ENCODE measurements around the gene PRKCA.

Gene PRKCA

DNA sequence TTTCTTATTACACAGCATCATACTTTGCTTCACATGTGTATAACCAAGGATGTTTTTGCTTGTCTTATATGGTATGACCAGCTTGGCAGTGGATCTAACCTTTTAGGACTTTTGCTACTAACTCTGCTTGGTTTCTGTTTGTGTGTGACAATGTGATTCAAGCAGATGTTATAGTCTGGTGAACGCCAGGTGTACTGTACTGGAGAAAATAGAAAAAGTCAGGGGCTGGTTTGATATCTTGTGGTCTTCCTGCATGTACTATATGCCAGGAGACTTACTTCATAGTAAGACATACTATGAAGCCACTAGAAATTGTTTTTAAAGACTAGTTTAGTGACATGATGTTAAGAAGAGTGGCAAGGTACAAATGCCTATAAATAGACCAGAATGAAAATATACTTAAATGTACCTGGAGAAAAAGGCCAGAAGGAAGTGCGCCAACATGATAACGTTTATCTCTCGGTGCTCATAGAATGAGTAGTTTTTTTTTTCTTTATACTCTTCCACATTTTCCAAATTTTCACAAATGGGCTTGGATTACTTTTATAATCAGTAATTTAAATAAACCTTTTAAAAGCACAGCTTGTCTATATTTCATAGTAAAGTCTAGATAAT, 112.3 kb downstream of the PRKCA start:
- DNase-seq (ENCODE audit: low spot score), result peak; percentile 7

DNA sequence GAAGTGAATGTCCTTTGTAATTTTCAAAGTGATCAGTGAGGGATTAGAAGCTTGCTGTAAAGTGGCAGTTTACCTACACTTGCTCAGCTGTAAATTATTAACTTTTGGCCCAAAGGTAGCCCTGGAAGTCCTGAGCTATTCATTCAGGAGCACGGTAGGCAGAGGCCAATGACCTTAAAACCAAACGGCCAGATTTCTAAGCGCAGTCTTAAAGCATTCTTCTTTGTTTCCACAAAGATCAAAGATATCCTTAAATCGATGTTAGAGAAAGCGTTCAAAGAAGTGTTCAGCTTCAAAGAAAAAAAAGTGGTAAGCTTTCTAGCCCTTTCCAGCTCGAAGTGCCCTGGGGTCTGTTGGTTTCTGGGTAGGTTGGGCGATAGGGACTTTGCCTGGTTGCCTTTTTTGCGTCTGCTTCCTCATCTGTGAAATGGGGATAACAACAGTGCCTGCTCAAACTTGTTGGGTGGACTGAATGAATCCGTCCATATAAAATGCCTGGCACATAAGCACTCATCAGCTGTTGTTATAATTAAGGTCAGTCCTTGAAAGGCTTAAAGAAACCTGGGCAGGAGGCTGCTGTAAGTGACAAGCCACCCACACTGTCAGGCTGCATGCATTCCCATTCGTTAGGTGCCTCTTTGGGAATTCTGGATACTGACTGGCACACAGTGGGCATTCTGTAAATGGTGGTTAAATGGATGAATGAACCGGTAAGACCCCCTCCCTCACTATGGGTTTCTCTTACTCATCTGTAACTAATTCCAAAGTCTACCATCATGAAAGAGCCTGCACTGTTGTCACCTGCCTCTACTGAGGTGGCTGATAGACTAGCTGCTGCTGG, 113.2 kb downstream of the PRKCA start:
- DNase-seq (ENCODE audit: low spot score), result no peak

DNA sequence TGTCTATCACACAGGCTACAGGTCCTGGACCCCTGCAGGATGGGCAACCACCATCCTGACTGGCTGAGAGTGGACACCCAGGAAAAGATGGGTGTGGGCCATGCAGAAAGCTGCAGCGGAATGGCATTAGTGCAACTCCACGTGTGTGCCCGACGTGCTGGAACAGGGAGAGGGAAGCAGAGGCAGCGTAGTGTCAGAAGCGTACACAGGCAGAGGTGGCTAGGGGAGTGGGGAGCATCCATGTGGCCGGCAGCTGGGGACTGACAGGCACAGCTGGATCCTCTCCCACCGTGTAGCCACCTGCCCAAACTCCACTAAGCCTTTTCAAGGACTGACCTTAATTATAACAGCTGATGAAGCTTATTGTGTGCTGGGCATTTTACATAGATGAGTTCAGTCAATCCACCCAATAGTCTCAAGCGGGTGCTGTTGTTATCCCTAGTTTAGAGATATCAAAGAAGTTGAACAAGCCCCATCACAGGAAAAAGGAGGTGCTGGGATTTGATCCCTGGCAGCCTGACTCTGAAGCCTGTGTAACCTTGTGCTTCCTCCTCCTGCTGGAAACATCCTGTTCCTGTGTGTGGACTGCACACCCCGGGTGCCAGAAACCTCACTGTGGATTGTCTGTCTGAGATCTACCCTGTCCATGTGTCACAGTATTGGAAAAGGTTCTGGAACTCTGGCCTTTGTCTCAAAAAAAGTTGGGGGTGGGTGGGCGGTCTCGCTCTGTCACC, 114.0 kb downstream of the PRKCA start:
- DNase-seq (ENCODE audit: low spot score), result no peak

DNA sequence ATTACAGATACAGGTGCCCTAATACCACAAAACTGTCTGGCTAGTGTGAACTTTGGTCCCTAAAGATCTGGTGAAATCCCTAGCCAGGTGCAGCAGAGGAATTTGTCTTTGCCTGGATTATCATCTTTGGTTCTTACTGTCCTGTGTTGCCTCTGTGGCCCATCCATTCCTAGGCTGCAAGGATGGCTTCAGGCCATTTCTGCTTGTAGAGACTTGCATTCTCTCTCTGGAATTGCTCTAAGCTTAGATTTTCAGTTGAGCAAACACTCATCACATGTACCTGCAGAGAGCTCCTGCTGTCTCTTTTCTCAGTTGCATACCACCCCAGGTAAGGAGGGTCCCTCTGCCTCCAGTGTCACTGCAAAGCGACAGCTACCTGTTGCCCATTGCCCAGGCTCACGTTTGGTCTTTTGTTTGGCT, 114.9 kb downstream of the PRKCA start:
- no peak for DNase-seq (ENCODE audit: low spot score)

DNA sequence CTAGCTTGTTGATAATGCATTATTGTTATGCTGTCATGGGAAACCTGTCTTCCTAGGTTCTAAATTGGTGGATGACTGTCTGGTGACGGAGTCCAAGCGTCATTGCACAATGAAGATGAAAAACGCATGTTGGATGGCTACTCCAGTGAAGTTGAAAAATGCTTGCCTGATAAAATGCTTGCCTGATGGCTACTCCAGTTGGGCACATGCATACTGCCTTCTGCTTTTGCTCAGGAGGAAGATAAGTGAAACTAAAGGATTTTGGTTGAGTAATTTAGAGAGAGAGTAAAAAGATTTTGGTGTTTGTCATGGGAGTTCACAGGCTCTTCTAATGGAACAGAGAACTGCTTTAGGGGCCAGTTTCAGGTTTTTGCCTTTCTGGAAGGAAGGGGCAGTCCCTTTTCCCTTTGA, 118.6 kb downstream of the PRKCA start:
- no peak for DNase-seq (ENCODE audit: low spot score)

DNA sequence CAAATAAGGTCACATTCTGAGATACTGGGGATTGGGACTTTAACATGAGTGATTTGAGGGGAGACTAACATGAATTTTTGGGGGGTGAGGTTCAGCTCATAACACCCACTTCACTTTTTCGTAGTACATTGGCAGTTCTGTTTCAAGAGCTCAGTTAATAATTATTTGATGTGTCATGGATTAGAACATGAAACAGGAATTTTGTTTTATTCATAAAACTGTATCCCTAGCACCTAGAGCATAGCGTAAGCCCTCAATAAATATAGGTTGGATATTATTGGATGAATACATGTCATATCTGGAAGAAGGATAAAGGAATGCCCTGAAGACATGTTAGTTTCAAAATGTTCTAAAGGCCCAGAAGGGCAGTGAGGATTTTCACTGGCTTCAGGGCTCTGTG, 119.8 kb downstream of the PRKCA start:
- no peak for DNase-seq (ENCODE audit: low spot score)

DNA sequence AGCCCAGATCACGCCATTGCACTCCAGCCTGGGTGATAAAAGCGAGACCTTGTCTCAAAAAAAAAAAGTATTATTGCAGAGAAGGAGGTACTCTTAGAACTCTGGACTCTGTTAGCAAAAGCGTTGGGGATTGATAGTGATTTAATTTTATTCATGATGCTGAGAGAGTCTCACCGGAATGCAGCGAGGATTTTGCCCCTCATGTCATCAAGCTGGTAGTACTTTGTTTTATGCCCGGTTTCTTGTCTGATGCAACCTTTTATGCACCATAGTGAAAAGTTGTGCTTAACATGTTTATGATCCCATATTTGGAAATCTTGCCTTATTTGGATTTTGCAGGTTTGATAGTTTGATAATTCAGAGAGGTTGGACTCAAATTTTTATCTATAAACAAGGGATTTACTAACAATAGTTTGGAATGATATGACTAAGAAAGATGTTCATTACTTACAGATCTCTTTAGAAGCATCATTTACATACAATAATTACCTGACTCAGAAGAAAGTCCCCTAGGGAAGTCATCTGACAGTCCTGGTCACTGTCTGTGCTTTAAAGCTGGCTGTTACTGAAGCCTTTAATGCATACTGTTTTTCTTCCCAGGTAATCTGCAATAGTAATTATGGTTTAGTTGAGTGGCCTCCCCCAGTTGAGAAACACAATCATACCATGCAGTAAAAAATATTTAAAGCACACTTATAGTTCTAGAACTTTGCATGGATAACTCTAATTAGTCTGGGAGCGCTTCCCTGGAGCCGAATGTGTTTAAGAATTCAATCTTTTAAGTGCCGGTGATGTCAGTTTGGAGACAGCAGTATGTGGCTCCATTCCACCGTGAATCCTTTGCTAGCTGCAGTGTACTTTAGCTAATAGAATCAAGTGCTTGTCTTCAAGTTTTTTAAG, 120.9 kb downstream of the PRKCA start:
- DNase-seq (ENCODE audit: low spot score), result no peak

DNA sequence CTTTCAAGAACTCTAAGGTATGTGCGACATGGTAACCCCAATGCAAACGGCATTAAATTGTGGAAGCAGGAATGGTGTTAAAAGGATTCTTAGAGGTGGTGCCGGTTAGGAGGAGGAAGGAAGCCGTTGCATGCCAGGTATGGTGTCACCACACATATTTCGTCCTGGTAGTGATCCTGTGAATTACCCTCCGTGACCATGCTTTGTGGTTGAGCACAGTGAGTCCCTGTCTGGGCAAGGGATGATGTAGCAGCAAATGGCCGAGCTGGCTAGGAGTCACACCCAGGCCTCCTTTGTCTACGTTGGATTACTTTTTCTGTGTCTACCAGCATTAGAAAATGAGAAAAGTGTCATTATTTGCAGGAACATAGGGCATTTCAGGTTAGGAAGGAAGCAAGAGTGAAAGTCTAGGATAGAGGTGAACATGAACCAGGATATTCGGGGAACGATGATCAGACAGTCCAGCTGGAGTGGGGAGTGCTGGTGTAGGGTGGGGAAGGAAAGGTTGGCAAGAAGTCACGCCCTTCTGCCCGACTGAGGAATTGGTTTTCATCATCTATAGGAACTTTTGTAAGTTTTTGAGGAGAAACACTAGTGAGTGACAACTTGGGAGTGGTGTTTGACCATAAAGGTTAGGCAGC, 123.5 kb downstream of the PRKCA start:
- no peak for DNase-seq (ENCODE audit: low spot score)

DNA sequence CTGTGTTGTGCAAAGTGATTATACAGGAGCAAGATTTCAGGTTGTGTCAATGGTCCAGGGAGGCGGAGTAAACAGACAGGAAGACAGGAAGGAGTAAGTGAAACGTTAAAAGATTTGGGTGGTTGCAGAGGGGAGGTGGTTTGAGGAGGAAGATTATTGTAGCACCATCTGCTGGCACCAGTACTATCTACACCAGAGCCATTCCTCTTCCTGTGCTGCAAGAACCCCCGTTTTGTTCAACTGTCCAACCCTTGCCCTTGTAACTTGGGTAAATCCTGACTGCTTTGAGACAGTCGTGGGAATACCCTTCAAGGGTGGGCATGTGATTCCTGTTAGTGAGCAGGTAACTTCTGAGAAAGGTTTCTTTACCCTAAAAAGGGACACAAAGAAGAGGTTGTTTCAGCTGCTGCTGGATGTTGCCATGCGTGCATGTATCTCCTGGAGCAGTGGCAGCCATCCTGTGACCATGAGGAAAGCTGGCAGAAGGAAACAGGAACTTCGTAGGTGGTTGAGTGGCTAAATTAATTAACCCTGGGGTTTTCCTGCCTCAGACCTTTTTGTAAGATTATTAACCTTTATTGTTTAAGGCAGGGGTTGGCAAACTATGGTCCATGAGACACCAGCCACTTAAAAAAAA, 124.1 kb downstream of the PRKCA start:
- DNase-seq (ENCODE audit: low spot score), result peak; percentile 64

DNA sequence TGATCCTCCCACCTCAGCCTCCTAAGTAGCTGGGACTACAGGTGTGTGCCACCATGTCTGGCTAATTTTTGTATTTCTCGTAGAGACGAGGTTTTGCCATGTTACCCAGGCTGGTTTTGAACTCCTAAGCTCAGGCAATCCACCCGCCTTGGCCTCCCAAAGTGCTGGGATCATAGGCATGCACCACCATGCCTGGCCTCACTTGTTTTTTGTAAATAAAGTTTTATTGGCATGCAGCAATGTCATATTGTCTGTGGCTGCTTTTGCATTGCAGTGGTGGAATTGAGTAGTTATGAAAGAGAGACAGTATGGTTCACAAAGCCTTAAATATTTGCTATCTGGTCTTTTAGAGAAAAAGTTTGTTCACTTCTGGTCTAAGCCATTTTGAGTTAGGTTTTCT, 124.7 kb downstream of the PRKCA start:
- no peak for DNase-seq (ENCODE audit: low spot score)

DNA sequence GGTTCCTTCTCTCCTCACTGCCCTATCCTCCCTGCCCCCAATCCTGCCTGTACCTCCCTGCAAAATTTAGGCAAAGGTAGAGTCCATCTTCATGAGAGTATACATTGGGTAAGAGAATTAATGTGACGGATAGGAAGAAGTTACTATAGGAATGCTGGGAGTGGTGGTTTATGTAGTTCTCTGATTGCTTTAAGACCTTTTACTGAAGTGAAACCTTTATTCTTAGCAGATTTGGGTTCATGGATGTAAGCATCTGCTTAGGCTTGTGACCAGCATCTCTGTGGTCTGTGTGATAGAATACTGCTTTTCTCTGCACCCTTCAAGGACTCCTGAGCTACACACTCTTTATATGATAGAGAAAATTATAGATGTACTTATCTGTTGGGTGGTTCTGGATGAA, 127.3 kb downstream of the PRKCA start:
- no peak for DNase-seq (ENCODE audit: low spot score)

DNA sequence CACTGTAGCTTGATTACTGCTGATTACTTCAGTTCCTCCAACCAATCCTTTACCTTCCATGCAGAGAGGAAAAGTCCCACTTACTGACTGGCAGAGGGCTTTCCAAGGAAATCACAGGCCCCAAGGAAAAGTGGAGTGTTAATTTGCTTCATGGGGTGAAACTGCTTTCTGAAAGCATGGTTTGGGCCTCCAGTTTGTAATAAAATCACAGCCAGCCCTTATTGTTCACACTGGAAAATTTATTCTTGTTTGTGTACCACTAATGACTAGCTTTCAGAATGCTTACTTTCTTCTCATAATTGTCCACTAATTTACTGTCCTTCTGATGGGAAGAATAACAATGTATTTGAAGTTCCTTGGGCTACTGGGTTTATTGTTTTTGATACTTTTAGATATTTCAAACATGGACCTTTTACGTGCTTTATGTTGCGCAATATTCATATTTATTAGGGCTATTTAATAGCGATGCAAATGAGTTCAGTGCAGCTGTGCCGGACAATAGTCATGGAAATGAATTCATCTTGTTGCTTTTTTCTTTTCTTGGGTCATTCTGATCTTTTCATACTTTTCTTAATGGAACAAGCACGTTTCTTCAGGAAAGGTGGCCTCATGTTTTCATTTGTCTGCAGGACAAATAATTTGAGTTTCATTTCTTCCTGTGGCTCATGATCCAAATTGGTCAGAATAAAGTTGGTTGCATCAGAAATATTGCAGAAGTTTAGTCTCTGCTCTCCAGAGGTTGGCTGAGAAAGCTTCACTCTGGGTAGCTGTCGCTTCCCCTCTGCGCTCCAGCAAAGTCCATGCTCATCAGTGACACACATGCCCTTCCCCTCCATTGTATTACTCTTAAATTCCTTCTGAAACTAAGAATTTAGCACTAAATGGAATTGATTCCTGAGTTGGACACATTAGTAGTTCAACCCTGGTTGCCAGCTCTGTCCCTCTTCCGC, 128.7 kb downstream of the PRKCA start:
- no peak for DNase-seq (ENCODE audit: low spot score)

DNA sequence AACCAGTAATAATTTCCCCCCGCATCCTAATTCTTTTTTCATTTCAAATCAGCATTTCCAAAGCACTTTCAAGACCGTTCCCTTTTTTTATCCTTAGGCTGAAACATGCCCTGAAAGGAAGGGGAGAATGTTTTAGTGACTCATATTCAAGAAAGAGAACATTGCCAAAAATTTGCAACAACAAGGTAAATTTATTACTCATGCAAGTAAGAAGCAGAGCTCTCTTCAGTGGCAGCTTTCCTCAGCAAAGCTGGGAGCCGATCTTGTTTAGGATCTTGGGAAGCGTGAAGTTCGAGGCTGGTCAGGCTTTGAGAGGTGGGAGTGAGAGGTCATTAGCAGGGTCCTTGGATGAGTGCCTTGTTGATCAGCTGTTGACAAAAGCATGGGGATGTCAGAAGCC, 129.5 kb downstream of the PRKCA start:
- no peak for DNase-seq (ENCODE audit: low spot score)

DNA sequence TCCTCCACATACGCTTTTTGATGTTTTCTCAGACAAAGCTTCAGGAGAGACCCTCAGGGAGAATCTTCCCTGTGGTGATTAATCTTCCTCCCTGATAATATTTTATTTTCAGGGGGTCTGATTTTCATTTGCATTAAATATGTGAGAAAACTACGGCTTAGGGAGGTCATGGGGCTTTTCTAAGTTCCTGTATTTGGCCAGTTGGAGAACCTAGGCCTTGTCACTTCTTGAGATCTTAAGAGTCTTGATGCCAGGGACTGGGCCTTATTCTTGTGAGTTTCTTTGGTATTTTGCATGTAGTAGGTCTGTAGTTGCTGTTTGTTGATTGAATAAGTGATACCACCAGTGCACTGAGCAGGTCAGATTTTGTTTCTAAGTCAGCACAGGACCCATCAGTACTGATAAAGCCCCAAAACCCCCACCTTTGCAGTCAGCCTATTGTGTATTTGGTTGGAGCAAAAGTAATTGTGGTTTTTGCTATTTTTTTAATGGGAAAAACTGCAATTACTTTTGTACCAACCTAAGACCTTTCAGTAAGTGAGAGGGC, 130.1 kb downstream of the PRKCA start:
- no peak for DNase-seq (ENCODE audit: low spot score)

DNA sequence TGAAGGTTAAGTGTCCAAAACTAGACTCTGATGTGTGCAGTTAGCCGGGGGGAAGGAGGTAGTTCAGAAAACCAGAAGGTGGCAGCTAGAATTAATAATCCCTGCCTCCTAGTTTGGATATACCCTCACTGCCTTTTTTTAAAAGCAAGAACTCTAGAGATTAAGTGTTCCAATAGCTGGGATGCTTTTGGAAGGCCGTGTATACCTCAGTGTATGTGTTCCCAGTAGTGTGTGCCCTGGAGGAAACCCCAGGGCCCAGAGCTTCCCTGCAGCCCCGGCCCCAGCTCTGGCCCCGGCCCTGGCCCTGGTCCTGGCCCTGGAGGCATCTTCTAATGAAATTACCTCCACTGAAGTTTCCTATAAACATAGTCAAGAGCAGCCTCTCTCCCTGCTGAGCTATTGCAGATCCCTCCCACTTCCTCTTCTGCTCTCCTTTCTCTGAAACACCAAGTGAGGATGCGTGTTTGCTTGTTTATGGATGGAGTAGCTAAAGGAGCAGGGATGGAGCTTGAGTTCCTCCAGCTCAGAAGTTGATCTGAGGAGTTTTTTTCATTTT, 130.7 kb downstream of the PRKCA start:
- DNase-seq (ENCODE audit: low spot score), result no peak

DNA sequence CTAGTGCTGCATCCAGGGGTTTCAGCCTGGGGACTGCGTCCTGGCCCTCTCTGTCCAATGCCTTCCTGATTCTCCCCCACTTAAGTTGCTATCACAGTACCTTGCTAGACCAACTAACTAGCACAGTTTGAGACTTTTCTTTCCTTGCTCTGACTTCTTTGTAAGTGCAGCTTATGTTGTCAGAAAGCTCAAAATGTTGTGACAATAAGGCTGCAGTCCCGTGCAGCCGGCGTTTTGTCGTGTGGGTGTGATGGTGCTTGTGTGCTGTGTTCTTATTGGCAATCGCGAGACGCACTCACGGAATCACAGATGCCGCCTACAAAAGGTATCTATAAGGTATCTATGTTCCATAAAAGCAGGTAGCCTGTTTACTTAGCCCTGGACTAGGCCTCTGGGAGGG, 132.8 kb downstream of the PRKCA start:
- DNase-seq (ENCODE audit: low spot score), result no peak

DNA sequence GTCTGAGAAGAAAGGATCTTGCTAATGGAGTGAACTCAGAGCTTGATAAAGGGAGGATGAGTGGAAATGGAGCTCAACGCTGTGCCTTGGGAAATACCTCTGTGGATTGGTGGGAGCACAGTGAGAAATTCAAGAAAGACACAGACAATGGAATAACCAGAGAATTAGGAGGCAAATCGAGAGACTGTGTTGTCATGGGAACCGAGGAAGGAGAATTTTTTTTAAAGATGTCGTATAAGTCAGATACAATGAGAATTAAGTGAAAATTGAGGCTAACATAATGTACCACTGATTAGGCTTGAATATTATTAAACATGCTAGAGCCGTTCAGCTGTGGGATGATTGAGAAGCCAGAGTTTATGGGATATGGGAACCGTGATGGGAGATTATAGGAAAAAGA, 134.2 kb downstream of the PRKCA start:
- no peak for DNase-seq (ENCODE audit: low spot score)

DNA sequence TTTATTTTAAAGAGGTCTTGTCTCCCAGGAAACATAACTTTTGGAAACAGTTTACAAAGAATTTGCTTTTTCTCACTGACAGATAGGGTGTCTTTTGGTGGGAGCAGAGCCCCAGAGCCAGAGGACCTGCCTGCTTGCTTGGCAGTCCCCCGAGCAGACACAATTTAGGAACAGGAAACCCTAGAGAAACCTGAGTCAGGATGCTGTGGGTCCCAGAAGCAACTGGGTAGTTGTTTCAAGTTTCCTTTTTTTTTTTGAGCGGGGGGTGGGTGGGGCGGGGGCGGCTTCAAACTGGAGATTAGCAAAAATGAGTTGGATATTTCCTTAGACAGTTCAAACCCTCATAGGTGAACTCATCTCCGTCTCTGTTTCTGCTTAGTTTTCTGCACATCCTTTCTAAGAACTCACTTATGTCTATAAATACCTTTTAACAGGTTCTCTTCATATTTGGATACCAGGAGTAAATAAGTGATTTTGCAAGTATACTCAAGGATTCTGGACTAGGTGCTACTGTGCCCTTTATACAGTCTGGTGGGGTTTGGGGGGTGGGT, 135.1 kb downstream of the PRKCA start:
- no peak for DNase-seq (ENCODE audit: low spot score)

DNA sequence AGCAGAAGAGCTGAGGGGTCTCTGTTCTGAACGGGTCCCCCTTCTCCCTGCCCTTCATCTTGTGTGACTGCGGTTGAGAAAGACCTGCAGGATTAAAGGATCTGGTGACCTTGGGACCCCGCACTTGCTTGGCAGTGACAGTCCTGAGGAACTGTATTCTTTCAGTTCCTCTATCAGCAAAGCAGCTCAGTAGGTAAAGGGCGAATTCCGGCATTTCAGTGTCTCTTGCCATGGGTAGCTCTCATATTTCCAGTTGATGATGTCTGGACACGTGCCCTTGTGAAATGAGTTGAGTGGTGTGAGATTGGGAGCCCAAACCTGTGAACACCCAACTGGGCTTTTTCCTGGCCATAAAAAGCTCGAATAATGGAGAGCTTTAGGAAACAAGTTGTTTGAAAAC, 135.7 kb downstream of the PRKCA start:
- no peak for DNase-seq (ENCODE audit: low spot score)

Data from NAMALWA (cell line).